G401 (cell line): ENCODE measurements around the gene TOR3A. TPM values are rescaled to one million over a fixed set of nuclear protein-coding genes. Genes with fewer than 3 reads are reported as not detected.
"Not testable (repeated sequence)": the region's sequence is repeated elsewhere in the genome, so short reads cannot be mapped to it uniquely, and the experiment has no call there.

Experiments
- DNase-seq: peaks from one replicate; pipeline ENCODE4 v3.0.0-alpha.2; 2015; ENCODE audit warnings: low spot score
- in situ Hi-C: cut with HindIII; loops from 2 replicates; pipeline ENCODE4 v1.10.0; 2016; ENCODE audit warnings: low sequenced_read_pairs, mixed read lengths
- total RNA-seq: library from RNA; depleted of rRNA; stranded (reverse); fragments of >200 nt; shearing (Covaris generic); gene quantifications from 2 replicates; pipeline ENCODE4 v1.2.3, GENCODE V29; 2014; rRNA removed

Gene TOR3A
- 82.3 and 136 TPM in 2 replicates for total RNA-seq

- in situ Hi-C loops = no loop called here
Observed at GRCh38 chr1:179081687-179082332, at the start of gene TOR3A. TSS of gene TOR3A (plus strand) at chr1:179082070. CDS start at chr1:179082129, 59 bp downstream.

GRCh38 chr1:179034720-179035119 is 47.1 kb upstream of the TOR3A start:
- no peak for DNase-seq

More at GRCh38 chr1:179081687-179082332, at the start of gene TOR3A:
- peak; percentile 81 for DNase-seq

GRCh38 chr1:179036844-179037465 is 44.9 kb upstream of the TOR3A start:
- no peak for DNase-seq
- in situ Hi-C loops = no loop called here

More at GRCh38 chr1:179034720-179035119, 47.1 kb upstream of the TOR3A start:
- in situ Hi-C loops = no loop called here

GRCh38 chr1:179038528-179039281 is 43.2 kb upstream of the TOR3A start:
- in situ Hi-C loops = no loop called here
- DNase-seq = no peak

- in situ Hi-C loops, DNase-seq: not testable (repeated sequence)
Observed at GRCh38 chr1:179039502-179040174, 42.2 kb upstream of the TOR3A start.

- not testable (repeated sequence) for DNase-seq
Observed at GRCh38 chr1:179040175-179040551, 41.7 kb upstream of the TOR3A start.

GRCh38 chr1:179042087-179042486 is 39.8 kb upstream of the TOR3A start:
- in situ Hi-C loops = no loop called here
- no peak for DNase-seq

More at GRCh38 chr1:179040175-179040551, 41.7 kb upstream of the TOR3A start:
- in situ Hi-C loops = not testable (repeated sequence)

GRCh38 chr1:179042700-179043099 is 39.2 kb upstream of the TOR3A start:
- DNase-seq = no peak
- in situ Hi-C loops = no loop called here

- in situ Hi-C loops = no loop called here
- no peak for DNase-seq
Observed at GRCh38 chr1:179043266-179043665, 38.6 kb upstream of the TOR3A start.

- in situ Hi-C loops = no loop called here
- DNase-seq = no peak
Observed at GRCh38 chr1:179043907-179044306, 38.0 kb upstream of the TOR3A start.

GRCh38 chr1:179046808-179047635 is 34.8 kb upstream of the TOR3A start:
- in situ Hi-C loops = no loop called here
- no peak for DNase-seq

- no peak for DNase-seq
- in situ Hi-C loops = no loop called here
Observed at GRCh38 chr1:179047636-179047997, 34.3 kb upstream of the TOR3A start.

- no peak for DNase-seq
- in situ Hi-C loops = no loop called here
Observed at GRCh38 chr1:179048339-179049124, 33.3 kb upstream of the TOR3A start.

- in situ Hi-C loops = no loop called here
- no peak for DNase-seq
Observed at GRCh38 chr1:179052776-179053175, 29.1 kb upstream of the TOR3A start.

GRCh38 chr1:179053486-179053885 is 28.4 kb upstream of the TOR3A start:
- no peak for DNase-seq
- in situ Hi-C loops = no loop called here

- no peak for DNase-seq
- in situ Hi-C loops = no loop called here
Observed at GRCh38 chr1:179055937-179056336, 25.9 kb upstream of the TOR3A start.

GRCh38 chr1:179058487-179059483 is 23.1 kb upstream of the TOR3A start:
- in situ Hi-C loops = no loop called here
- no peak for DNase-seq
